ENCODE results near the gene DACT2. TPM values are rescaled to one million over a fixed set of nuclear protein-coding genes. Genes with fewer than 3 reads are reported as not detected.

DACT2 gene
- total and polyA plus RNA-seq, 9 of the 15 experiments (the other 6 are each of a cell fraction or from before 2014, with no cell fraction given): not detected

DNA sequence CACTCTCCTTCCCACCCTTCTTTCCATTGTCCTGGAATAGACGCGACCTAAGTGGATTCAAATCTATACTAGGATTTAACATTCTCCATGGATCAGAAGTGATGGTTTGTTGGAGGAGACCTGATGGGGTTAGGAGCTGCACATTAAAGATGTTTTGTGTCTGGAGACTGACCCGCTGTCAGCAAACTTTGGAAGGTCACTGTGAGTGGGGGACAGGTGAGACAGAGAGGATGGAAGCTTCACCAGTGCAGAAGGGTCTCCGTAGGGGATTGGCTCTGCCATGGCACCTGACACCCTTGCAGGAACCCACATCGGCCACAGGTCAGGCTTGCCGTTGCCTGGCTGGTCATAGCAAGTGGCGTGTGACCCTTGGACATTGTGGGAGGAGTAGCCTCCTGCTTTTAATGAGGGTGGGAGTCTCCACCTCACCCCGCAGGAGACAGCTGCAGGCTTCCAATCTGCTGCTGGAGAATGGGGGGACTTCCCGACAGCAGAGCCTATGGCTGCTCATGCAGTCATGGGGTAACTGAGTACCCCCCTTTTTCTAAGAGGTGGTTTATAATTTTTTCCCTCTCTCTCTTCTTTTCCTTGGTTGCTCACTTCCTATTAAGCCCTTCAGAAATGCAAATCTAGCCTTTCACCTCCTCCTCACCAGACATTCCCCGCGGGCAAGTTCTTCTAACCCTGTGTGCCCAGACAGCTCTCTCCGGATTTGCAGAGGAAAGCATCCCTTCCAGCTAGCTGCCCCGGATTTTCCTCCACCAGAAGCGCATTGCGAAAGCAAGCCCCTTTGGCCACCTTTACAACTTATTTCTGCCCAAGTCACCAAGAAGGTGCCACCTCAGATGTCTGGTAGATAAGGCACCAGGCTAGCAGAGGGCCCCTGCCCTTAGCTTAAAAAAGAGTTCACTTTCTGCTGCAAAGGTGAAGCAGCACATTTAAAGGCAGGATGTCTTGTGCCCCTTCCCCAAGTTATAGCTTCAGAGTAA lies 53.5 kb downstream of the DACT2 start:
- CTCF ChIA-PET (ENCODE audit: low intra/inter-chr PET ratio): no interaction called here
- POLR2A ChIA-PET: interaction anchor here (0.6 to 0.8 kb wide), 2 partner anchors 36 to 214 kb away, joined by 3 to 4 read pairs; no protein-coding TSS in a partner anchor
- Histone ChIP-seq H3K9ac (ENCODE audit: insufficient read depth in 1 of 2, low read depth in 2 of 2, low read length in 2 of 2) (no peak overlapping the region), H3K27me3 (ENCODE audit: control insufficient read depth in 2 of 2, insufficient read depth in 2 of 2, low read length in 2 of 2) (peaks cover 37 to 68% of the 10 kb centered on the region in 2 experiments), H3K4me2 (ENCODE audit: insufficient read depth, low read length) (no peak overlapping the region), H3K4me1 (replicated peaks in 1 of 2; ENCODE audit: control insufficient read depth in 2 of 2, insufficient read depth in 2 of 2, low read length in 2 of 2) (peaks cover 0 to 6% of the 10 kb centered on the region in 2 experiments; a peak in 1 of 5 replicates), H3K4me3 (no peak overlapping the region), H3K79me2 (ENCODE audit: control insufficient read depth, insufficient read depth, low read length) (no peaks in the 10 kb centered on the region), H3K9me3 (replicated peaks; ENCODE audit: control insufficient read depth, insufficient read depth, low read depth, low read length) (no peaks in the 10 kb centered on the region), H3K27ac (ENCODE audit: extremely low read depth, low read depth, low read length) (no peak overlapping the region), H2AFZ (ENCODE audit: low read depth, low read length) (no peak overlapping the region), H3K36me3 (ENCODE audit: control insufficient read depth, insufficient read depth, low read length) (no peaks in the 10 kb centered on the region), H4K20me1 (replicated peaks; ENCODE audit: control insufficient read depth, insufficient read depth, low read length) (peaks cover 5% of the 10 kb centered on the region; the same call in 1 of the 2 replicates), H3K9me1 (ENCODE audit: control insufficient read depth, insufficient read depth, low read length) (no peaks in the 10 kb centered on the region)
- ATAC-seq (no peak), FAIRE-seq (no peak), DNase-seq (ENCODE audit: extremely low read depth in 1 of 4, low spot score in 3 of 4) (no peak)
- in situ Hi-C loops (cut with MboI) (no loop called here), intact Hi-C loops (cut with micrococcal nuclease) (no loop called here)
- WGBS (ENCODE audit: insufficient coverage, low coverage, missing lambda C conversion rate): under 1% methylated on average over 15 of the region's 15 CpGs
- BruUV-seq (replicated peaks): no TSS peak
- TF ChIP-seq ZNF197 (CRISPR knock-in tag; IDR thresholded peaks at IDR 0.05; ENCODE audit: low read depth) (no peak), EHMT2 (IDR thresholded peaks at IDR 0.05) (no peak), PML (IDR thresholded peaks at IDR 0.05; ENCODE audit: low read length) (no peak)
- TF ChIP-seq, protein P1, sequence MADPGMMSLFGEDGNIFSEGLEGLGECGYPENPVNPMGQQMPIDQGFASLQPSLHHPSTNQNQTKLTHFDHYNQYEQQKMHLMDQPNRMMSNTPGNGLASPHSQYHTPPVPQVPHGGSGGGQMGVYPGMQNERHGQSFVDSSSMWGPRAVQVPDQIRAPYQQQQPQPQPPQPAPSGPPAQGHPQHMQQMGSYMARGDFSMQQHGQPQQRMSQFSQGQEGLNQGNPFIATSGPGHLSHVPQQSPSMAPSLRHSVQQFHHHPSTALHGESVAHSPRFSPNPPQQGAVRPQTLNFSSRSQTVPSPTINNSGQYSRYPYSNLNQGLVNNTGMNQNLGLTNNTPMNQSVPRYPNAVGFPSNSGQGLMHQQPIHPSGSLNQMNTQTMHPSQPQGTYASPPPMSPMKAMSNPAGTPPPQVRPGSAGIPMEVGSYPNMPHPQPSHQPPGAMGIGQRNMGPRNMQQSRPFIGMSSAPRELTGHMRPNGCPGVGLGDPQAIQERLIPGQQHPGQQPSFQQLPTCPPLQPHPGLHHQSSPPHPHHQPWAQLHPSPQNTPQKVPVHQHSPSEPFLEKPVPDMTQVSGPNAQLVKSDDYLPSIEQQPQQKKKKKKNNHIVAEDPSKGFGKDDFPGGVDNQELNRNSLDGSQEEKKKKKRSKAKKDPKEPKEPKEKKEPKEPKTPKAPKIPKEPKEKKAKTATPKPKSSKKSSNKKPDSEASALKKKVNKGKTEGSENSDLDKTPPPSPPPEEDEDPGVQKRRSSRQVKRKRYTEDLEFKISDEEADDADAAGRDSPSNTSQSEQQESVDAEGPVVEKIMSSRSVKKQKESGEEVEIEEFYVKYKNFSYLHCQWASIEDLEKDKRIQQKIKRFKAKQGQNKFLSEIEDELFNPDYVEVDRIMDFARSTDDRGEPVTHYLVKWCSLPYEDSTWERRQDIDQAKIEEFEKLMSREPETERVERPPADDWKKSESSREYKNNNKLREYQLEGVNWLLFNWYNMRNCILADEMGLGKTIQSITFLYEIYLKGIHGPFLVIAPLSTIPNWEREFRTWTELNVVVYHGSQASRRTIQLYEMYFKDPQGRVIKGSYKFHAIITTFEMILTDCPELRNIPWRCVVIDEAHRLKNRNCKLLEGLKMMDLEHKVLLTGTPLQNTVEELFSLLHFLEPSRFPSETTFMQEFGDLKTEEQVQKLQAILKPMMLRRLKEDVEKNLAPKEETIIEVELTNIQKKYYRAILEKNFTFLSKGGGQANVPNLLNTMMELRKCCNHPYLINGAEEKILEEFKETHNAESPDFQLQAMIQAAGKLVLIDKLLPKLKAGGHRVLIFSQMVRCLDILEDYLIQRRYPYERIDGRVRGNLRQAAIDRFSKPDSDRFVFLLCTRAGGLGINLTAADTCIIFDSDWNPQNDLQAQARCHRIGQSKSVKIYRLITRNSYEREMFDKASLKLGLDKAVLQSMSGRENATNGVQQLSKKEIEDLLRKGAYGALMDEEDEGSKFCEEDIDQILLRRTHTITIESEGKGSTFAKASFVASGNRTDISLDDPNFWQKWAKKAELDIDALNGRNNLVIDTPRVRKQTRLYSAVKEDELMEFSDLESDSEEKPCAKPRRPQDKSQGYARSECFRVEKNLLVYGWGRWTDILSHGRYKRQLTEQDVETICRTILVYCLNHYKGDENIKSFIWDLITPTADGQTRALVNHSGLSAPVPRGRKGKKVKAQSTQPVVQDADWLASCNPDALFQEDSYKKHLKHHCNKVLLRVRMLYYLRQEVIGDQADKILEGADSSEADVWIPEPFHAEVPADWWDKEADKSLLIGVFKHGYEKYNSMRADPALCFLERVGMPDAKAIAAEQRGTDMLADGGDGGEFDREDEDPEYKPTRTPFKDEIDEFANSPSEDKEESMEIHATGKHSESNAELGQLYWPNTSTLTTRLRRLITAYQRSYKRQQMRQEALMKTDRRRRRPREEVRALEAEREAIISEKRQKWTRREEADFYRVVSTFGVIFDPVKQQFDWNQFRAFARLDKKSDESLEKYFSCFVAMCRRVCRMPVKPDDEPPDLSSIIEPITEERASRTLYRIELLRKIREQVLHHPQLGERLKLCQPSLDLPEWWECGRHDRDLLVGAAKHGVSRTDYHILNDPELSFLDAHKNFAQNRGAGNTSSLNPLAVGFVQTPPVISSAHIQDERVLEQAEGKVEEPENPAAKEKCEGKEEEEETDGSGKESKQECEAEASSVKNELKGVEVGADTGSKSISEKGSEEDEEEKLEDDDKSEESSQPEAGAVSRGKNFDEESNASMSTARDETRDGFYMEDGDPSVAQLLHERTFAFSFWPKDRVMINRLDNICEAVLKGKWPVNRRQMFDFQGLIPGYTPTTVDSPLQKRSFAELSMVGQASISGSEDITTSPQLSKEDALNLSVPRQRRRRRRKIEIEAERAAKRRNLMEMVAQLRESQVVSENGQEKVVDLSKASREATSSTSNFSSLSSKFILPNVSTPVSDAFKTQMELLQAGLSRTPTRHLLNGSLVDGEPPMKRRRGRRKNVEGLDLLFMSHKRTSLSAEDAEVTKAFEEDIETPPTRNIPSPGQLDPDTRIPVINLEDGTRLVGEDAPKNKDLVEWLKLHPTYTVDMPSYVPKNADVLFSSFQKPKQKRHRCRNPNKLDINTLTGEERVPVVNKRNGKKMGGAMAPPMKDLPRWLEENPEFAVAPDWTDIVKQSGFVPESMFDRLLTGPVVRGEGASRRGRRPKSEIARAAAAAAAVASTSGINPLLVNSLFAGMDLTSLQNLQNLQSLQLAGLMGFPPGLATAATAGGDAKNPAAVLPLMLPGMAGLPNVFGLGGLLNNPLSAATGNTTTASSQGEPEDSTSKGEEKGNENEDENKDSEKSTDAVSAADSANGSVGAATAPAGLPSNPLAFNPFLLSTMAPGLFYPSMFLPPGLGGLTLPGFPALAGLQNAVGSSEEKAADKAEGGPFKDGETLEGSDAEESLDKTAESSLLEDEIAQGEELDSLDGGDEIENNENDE (IDR thresholded peaks at IDR 0.05; ENCODE audit: low read depth, low read length): no peak
- TF ChIP-seq, protein P2, sequence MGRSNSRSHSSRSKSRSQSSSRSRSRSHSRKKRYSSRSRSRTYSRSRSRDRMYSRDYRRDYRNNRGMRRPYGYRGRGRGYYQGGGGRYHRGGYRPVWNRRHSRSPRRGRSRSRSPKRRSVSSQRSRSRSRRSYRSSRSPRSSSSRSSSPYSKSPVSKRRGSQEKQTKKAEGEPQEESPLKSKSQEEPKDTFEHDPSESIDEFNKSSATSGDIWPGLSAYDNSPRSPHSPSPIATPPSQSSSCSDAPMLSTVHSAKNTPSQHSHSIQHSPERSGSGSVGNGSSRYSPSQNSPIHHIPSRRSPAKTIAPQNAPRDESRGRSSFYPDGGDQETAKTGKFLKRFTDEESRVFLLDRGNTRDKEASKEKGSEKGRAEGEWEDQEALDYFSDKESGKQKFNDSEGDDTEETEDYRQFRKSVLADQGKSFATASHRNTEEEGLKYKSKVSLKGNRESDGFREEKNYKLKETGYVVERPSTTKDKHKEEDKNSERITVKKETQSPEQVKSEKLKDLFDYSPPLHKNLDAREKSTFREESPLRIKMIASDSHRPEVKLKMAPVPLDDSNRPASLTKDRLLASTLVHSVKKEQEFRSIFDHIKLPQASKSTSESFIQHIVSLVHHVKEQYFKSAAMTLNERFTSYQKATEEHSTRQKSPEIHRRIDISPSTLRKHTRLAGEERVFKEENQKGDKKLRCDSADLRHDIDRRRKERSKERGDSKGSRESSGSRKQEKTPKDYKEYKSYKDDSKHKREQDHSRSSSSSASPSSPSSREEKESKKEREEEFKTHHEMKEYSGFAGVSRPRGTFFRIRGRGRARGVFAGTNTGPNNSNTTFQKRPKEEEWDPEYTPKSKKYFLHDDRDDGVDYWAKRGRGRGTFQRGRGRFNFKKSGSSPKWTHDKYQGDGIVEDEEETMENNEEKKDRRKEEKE (IDR thresholded peaks at IDR 0.05; ENCODE audit: borderline replicate concordance in 1 of 2, control insufficient read depth in 1 of 2, low read depth in 2 of 2, low read length in 1 of 2): no peak
